Lower lobe of right lung (tissue), 2 donors: ENCODE results near the gene SLC25A20. TPM values are rescaled to one million over a fixed set of nuclear protein-coding genes. Genes with fewer than 3 reads are reported as not detected.
A peak's percentile ranks its signal among the peaks of the same experiment; 100 is the strongest.
"Not testable (repeated sequence)": the region's sequence is repeated elsewhere in the genome, so short reads cannot be mapped to it uniquely, and the experiment has no call there.

Experiments used
- ATAC-seq, 2 donors: fragments of 200-7000 bp; cut with Tn5 transposase; one replicate each; pipeline ENCODE4 v1.9.1; 2020 to 2022; ENCODE audit warnings: mild to moderate bottlenecking in 2 of 2, moderate library complexity in 2 of 2
- DNase-seq: peaks from one replicate; pipeline ENCODE4 v3.0.0-alpha.2; 2020
- H3K27ac ChIP-seq: fragments of 200-600 bp; one replicate; pipeline ENCODE4 v1.8.0; 2022
- H3K27me3 ChIP-seq: fragments of 200-600 bp; one replicate; pipeline ENCODE4 v1.8.0; 2022; ENCODE audit warnings: low read depth
- H3K36me3 ChIP-seq: fragments of 200-600 bp; one replicate; pipeline ENCODE4 v1.8.0; 2022; ENCODE audit warnings: mild to moderate bottlenecking
- H3K4me1 ChIP-seq: fragments of 200-600 bp; one replicate; pipeline ENCODE4 v1.8.0; 2022
- H3K4me3 ChIP-seq: fragments of 200-600 bp; one replicate; pipeline ENCODE4 v1.8.0; 2022; ENCODE audit warnings: mild to moderate bottlenecking
- H3K9me3 ChIP-seq: fragments of 200-600 bp; one replicate; pipeline ENCODE4 v1.8.0; 2022
- CTCF ChIP-seq: fragments of 200-600 bp; IDR thresholded peaks from one replicate; pipeline ENCODE4 v1.8.0; 2022; ENCODE audit warnings: antibody characterized with exemption, mild to moderate bottlenecking
- intact Hi-C: fragments of 100-400 bp; cut with DNase I; formaldehyde crosslinking; loops from one replicate; pipeline ENCODE4 v1.11.0; 2022
- total RNA-seq: library from RNA; stranded (reverse); fragmentation: NEBNext Ultra II Directional; extraction: Animal tissue kit (Norgen Biotek cat#: 25700); gene quantifications from one replicate; pipeline ENCODE4 v1.2.1, GENCODE V29; 2021
- donor health status: DM: no; HTN: yes; CAD: no; lungs with severe emphysema.

The SLC25A20 gene
- total RNA-seq, 1 donor from 2014 or later = 29.0 TPM

GRCh38 chr3:48835650-48836366, 62.9 kb downstream of the SLC25A20 start:
- intact Hi-C loops = no loop called here
- Histone ChIP-seq H3K36me3 (peaks cover 6% of the 10 kb centered on the region), H3K9me3 (no peaks in the 10 kb centered on the region), H3K4me3 (no peak overlapping the region), H3K27ac (no peak overlapping the region), H3K27me3 (no peaks in the 10 kb centered on the region), H3K4me1 (peaks cover 5% of the 10 kb centered on the region)
- no peak for DNase-seq
- no peak for TF ChIP-seq CTCF
- ATAC-seq = no peak

GRCh38 chr3:48832684-48833083, 66.0 kb downstream of the SLC25A20 start:
- no peaks in the 10 kb centered on the region for H3K27me3 ChIP-seq
- intact Hi-C loops = no loop called here
- H3K9me3 ChIP-seq = no peaks in the 10 kb centered on the region
- no peak overlapping the region for H3K4me3 ChIP-seq
- ATAC-seq = peak in 1 of 2 donors; percentile 55
- TF ChIP-seq CTCF = no peak
- peaks cover 5% of the 10 kb centered on the region for H3K36me3 ChIP-seq
- H3K27ac ChIP-seq = no peak overlapping the region
- no peak for DNase-seq
- peaks cover 5% of the 10 kb centered on the region for H3K4me1 ChIP-seq

GRCh38 chr3:48830715-48831114, 68.0 kb downstream of the SLC25A20 start:
- Histone ChIP-seq H3K4me3 (no peak overlapping the region), H3K36me3 (peaks cover 5% of the 10 kb centered on the region), H3K27ac (no peak overlapping the region), H3K4me1 (peaks cover 2% of the 10 kb centered on the region), H3K27me3 (no peaks in the 10 kb centered on the region), H3K9me3 (no peaks in the 10 kb centered on the region)
- DNase-seq (no peak), ATAC-seq (no peak)
- intact Hi-C loops = no loop called here
- no peak for TF ChIP-seq CTCF

GRCh38 chr3:48829525-48829924, 69.2 kb downstream of the SLC25A20 start:
- H3K27ac ChIP-seq, H3K27me3 ChIP-seq, H3K4me3 ChIP-seq, H3K4me1 ChIP-seq, intact Hi-C loops, H3K9me3 ChIP-seq, DNase-seq, H3K36me3 ChIP-seq, ATAC-seq: not testable (repeated sequence)

- H3K9me3 ChIP-seq, H3K4me1 ChIP-seq, H3K27me3 ChIP-seq, ATAC-seq, H3K36me3 ChIP-seq, H3K4me3 ChIP-seq, H3K27ac ChIP-seq, intact Hi-C loops, DNase-seq: not testable (repeated sequence)
These were observed 70.8 kb downstream of the SLC25A20 start for GRCh38 chr3:48827874-48828273.

GRCh38 chr3:48826451-48826850, 72.2 kb downstream of the SLC25A20 start:
- Histone ChIP-seq H3K27ac (no peak overlapping the region), H3K4me3 (no peak overlapping the region), H3K27me3 (no peaks in the 10 kb centered on the region), H3K9me3 (no peaks in the 10 kb centered on the region), H3K4me1 (peaks cover under 1% of the 10 kb centered on the region), H3K36me3 (peaks cover 5% of the 10 kb centered on the region)
- TF ChIP-seq CTCF = no peak
- intact Hi-C loops = no loop called here
- DNase-seq (no peak), ATAC-seq (no peak)
